GM06990 (cell line): ENCODE results near the gene GALNT4.

Experiments
- DNase-seq: peaks from one replicate; pipeline ENCODE4 v3.0.0-alpha.2; 2011; ENCODE audit not compliant: insufficient read length; ENCODE audit errors: extremely low read depth
- H3K27me3 ChIP-seq: replicated peaks from 2 replicates; pipeline ENCODE4 v1.6.0; 2011; ENCODE audit warnings: low read length; ENCODE audit not compliant: control insufficient read depth, insufficient read depth
- H3K36me3 ChIP-seq: 2 replicates; pipeline ENCODE4 v1.5.1; 2011; ENCODE audit warnings: low read length; ENCODE audit not compliant: control insufficient read depth, insufficient read depth
- H3K4me3 ChIP-seq: replicated peaks from 2 replicates; pipeline ENCODE4 v1.5.1; 2011; ENCODE audit warnings: low read depth, mild to moderate bottlenecking, control low read depth, low read length
- CTCF ChIP-seq: IDR thresholded peaks from 2 replicates; pipeline ENCODE4 v1.5.1; 2011; ENCODE audit warnings: low read length, control low read depth, mild to moderate bottlenecking, inconsistent platforms; ENCODE audit not compliant: insufficient read depth, poor library complexity, severe bottlenecking

GALNT4 gene

GRCh38 chr12:89547101-89547500 is 22.5 kb upstream of the GALNT4 start:
- Histone ChIP-seq H3K36me3 (no peaks in the 10 kb centered on the region), H3K27me3 (no peaks in the 10 kb centered on the region), H3K4me3 (no peak overlapping the region)
- TF ChIP-seq CTCF: no peak
- no peak for DNase-seq

- Histone ChIP-seq H3K36me3 (no peaks in the 10 kb centered on the region), H3K27me3 (no peaks in the 10 kb centered on the region), H3K4me3 (no peak overlapping the region)
- no peak for TF ChIP-seq CTCF
- DNase-seq: no peak
Measured at GRCh38 chr12:89546151-89546550, 21.6 kb upstream of the GALNT4 start.

- Histone ChIP-seq H3K27me3 (no peaks in the 10 kb centered on the region), H3K4me3 (no peak overlapping the region), H3K36me3 (no peaks in the 10 kb centered on the region)
- no peak for DNase-seq
- TF ChIP-seq CTCF: no peak
Measured at GRCh38 chr12:89544681-89545184, 20.1 kb upstream of the GALNT4 start.

- no peak overlapping the region for H3K4me3 ChIP-seq
- no peak for DNase-seq
- H3K36me3 ChIP-seq: no peaks in the 10 kb centered on the region
- no peak for TF ChIP-seq CTCF
- no peaks in the 10 kb centered on the region for H3K27me3 ChIP-seq
Measured at GRCh38 chr12:89544022-89544421, 19.4 kb upstream of the GALNT4 start.

GRCh38 chr12:89542912-89543592 is 18.5 kb upstream of the GALNT4 start:
- peak; percentile 83 for TF ChIP-seq CTCF
- no peaks in the 10 kb centered on the region for H3K27me3 ChIP-seq
- H3K36me3 ChIP-seq: no peaks in the 10 kb centered on the region
- H3K4me3 ChIP-seq: no peak overlapping the region
- DNase-seq: no peak

GRCh38 chr12:89542236-89542635 is 17.6 kb upstream of the GALNT4 start:
- no peak for TF ChIP-seq CTCF
- Histone ChIP-seq H3K36me3 (no peaks in the 10 kb centered on the region), H3K4me3 (no peak overlapping the region), H3K27me3 (no peaks in the 10 kb centered on the region)
- DNase-seq: no peak
